ENCODE measurements around the gene UNC5A. TPM values are rescaled to one million over a fixed set of nuclear protein-coding genes. Genes with fewer than 3 reads are reported as not detected.

UNC5A gene
- total RNA-seq, 2 experiments from 2014 or later: not detected

DNA sequence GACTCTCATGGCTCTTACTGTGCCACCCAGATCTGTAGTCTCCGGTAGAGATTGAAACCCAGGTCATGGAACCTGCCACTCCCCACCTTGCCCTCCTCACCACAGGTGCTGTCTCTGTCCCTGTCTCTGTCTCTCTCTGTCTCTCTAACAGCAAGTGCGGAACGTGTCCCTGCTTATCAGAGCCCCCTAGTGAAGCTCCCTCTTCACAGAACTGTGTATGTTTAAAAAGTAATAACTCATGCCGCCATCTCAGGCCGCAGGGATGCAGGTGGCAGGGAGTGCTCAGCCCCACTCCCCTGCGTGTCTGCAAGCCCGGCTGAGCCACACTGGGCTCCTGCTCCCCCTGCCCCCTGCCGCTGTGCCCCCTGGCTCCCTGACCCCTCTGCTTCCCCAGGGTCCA, 43.8 kb downstream of the UNC5A start:
- no peaks in the 10 kb centered on the region for H3K9me3 Mint-ChIP-seq
- H3K4me3 Mint-ChIP-seq: no peak overlapping the region
- ChIA-PET CTCF (no interaction called here), POLR2A (no interaction called here)
- no peaks in the 10 kb centered on the region for H3K36me3 Mint-ChIP-seq (ENCODE audit: low read depth)
- H3K27ac Mint-ChIP-seq: no peak overlapping the region
- no peaks in the 10 kb centered on the region for H3K27me3 Mint-ChIP-seq
- H3K4me1 Mint-ChIP-seq: no peaks in the 10 kb centered on the region
- no peak for DNase-seq

DNA sequence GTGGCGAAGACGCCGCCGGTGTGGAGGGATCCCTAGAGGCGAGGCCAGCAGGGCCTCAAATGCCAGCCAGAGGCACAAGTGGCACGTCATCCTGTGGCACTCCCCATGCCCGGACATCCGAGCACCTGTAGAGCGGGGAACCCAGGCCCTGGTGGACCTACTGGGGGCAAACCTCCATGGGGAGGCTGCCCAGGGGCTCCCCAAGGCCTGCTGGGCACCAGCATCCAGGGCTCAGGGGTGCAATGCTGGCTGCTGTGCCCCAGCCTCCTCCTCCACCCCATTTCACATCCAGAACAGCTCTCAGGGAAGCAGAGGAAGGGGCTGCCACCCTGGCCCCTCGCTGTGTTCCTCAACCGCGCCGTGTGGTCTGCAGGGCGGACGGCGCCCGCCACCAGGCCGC, 45.2 kb downstream of the UNC5A start:
- Mint-ChIP-seq H3K36me3 (ENCODE audit: low read depth) (no peaks in the 10 kb centered on the region), H3K27ac (no peak overlapping the region), H3K9me3 (no peaks in the 10 kb centered on the region), H3K27me3 (no peaks in the 10 kb centered on the region), H3K4me3 (no peak overlapping the region), H3K4me1 (no peaks in the 10 kb centered on the region)
- ChIA-PET POLR2A (no interaction called here), CTCF (no interaction called here)
- no peak for DNase-seq

DNA sequence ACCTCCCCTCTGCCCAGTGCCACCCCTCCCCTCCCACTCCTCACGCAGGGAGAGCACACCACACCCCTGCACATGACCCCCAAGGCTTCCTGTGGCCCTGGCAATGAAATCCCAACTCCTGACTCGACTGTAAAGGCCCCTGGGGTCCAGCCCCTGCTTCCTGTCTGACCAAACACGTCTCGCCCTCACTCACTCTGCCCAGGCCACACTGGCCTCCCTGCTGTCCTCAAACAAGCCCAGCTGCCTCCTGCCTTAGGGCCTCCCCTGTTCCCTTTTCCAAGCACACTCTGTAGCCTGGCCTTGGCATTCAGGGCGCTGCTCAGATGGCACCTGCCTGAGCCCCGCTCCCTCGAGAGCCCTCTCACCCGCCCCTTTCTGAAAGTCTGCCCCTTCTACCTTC, 46.4 kb downstream of the UNC5A start:
- H3K4me3 Mint-ChIP-seq: no peak overlapping the region
- no peaks in the 10 kb centered on the region for H3K36me3 Mint-ChIP-seq (ENCODE audit: low read depth)
- no peaks in the 10 kb centered on the region for H3K27me3 Mint-ChIP-seq
- ChIA-PET POLR2A (no interaction called here), CTCF (no interaction called here)
- no peak overlapping the region for H3K27ac Mint-ChIP-seq
- no peak for DNase-seq
- H3K4me1 Mint-ChIP-seq: no peaks in the 10 kb centered on the region
- no peaks in the 10 kb centered on the region for H3K9me3 Mint-ChIP-seq

GRCh38 chr5:176857216-176857893, 47.0 kb downstream of the UNC5A start:
- DNase-seq: no peak
- Mint-ChIP-seq H3K27ac (no peak overlapping the region), H3K27me3 (no peaks in the 10 kb centered on the region), H3K4me1 (no peaks in the 10 kb centered on the region), H3K36me3 (ENCODE audit: low read depth) (no peaks in the 10 kb centered on the region), H3K9me3 (no peaks in the 10 kb centered on the region), H3K4me3 (no peak overlapping the region)
- POLR2A ChIA-PET: no interaction called here
- CTCF ChIA-PET: no interaction called here

DNA sequence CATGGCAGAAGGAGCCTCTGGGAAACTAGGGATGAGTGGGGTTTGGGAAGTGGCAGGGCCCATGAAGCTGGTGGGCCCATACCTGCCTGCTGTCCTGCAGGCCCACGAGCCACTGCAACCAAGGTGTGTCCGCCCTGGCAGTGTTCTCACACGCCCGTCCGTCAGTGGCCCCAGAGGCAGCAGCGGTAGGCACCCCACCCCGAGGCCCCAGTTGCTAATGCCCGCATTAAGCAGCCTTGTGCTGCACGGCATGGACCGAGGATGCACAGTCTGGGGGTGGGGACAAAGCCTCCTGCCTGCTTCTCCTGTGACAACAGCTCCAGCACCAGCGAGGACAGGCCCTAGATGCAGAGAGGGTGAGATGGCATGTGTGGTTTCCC, 47.5 kb downstream of the UNC5A start:
- no peak overlapping the region for H3K4me3 Mint-ChIP-seq
- POLR2A ChIA-PET: no interaction called here
- no peaks in the 10 kb centered on the region for H3K36me3 Mint-ChIP-seq (ENCODE audit: low read depth)
- H3K4me1 Mint-ChIP-seq: no peaks in the 10 kb centered on the region
- CTCF ChIA-PET: no interaction called here
- H3K27me3 Mint-ChIP-seq: peaks cover 2% of the 10 kb centered on the region
- no peaks in the 10 kb centered on the region for H3K9me3 Mint-ChIP-seq
- DNase-seq: no peak
- H3K27ac Mint-ChIP-seq: no peak overlapping the region

GRCh38 chr5:176859916-176860315, 49.6 kb downstream of the UNC5A start:
- no peaks in the 10 kb centered on the region for H3K36me3 Mint-ChIP-seq (ENCODE audit: low read depth)
- ChIA-PET CTCF (interaction anchor here (1.1 kb wide), 1 partner anchor 199 kb away, joined by 3 read pairs; no protein-coding TSS in a partner anchor), POLR2A (no interaction called here)
- H3K4me3 Mint-ChIP-seq: no peak overlapping the region
- H3K27ac Mint-ChIP-seq: no peak overlapping the region
- peaks cover 7% of the 10 kb centered on the region for H3K27me3 Mint-ChIP-seq
- H3K9me3 Mint-ChIP-seq: no peaks in the 10 kb centered on the region
- no peak for DNase-seq
- no peaks in the 10 kb centered on the region for H3K4me1 Mint-ChIP-seq

- Mint-ChIP-seq H3K4me1 (no peaks in the 10 kb centered on the region), H3K4me3 (no peak overlapping the region), H3K36me3 (ENCODE audit: low read depth) (no peaks in the 10 kb centered on the region), H3K27me3 (peaks cover 8% of the 10 kb centered on the region), H3K27ac (no peak overlapping the region), H3K9me3 (no peaks in the 10 kb centered on the region)
- DNase-seq: no peak
- CTCF ChIA-PET: interaction anchor here (0.6 kb wide), 1 partner anchor 200 kb away, joined by 3 read pairs; no protein-coding TSS in a partner anchor
- POLR2A ChIA-PET: no interaction called here
Measured at GRCh38 chr5:176860381-176860780, 50.0 kb downstream of the UNC5A start.

GRCh38 chr5:176861276-176861675, 50.9 kb downstream of the UNC5A start:
- POLR2A ChIA-PET: no interaction called here
- Mint-ChIP-seq H3K36me3 (ENCODE audit: low read depth) (no peaks in the 10 kb centered on the region), H3K4me1 (no peaks in the 10 kb centered on the region)

DNA sequence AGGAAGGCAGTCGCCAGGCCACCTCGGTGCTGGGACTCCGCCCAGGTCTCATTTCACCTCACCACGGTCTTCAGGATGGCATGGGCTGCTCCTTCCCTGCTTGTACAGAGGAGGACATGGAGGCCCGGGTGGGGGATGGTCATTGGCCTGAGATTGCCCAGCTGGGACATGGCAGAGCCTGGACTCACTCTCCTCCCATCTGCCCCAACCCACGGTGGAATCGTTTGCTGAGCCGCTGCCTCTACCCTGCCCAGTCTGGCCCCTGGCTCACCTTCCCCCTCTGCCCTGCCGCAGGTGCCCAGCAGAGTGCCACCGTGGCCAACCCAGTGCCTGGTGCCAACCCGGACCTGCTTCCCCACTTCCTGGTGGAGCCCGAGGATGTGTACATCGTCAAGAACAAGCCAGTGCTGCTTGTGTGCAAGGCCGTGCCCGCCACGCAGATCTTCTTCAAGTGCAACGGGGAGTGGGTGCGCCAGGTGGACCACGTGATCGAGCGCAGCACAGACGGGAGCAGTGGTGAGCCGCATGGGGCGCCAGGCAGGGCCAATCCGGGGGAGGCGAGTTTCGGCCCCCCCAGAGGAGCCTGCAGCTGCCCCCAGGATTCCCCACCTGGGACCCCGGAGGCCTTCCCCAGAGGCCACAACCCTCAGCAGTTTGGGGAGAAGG, 52.1 kb downstream of the UNC5A start:
- Mint-ChIP-seq H3K36me3 (ENCODE audit: low read depth) (no peaks in the 10 kb centered on the region), H3K9me3 (no peaks in the 10 kb centered on the region), H3K27ac (no peak overlapping the region), H3K4me1 (no peaks in the 10 kb centered on the region), H3K4me3 (no peak overlapping the region), H3K27me3 (peaks cover 22% of the 10 kb centered on the region)
- ChIA-PET CTCF (no interaction called here), POLR2A (no interaction called here)
- no peak for DNase-seq

More at GRCh38 chr5:176861276-176861675, 50.9 kb downstream of the UNC5A start:
- no peak for DNase-seq
- Mint-ChIP-seq H3K4me3 (no peak overlapping the region), H3K27ac (no peak overlapping the region), H3K27me3 (peaks cover 14% of the 10 kb centered on the region), H3K9me3 (no peaks in the 10 kb centered on the region)
- CTCF ChIA-PET: no interaction called here

GRCh38 chr5:176863041-176863764, 52.8 kb downstream of the UNC5A start:
- Mint-ChIP-seq H3K4me3 (no peak overlapping the region), H3K36me3 (ENCODE audit: low read depth) (no peaks in the 10 kb centered on the region), H3K27ac (no peak overlapping the region), H3K9me3 (no peaks in the 10 kb centered on the region), H3K4me1 (no peaks in the 10 kb centered on the region), H3K27me3 (peaks cover 24% of the 10 kb centered on the region)
- CTCF ChIA-PET: interaction anchor here (1.3 kb wide), 1 partner anchor 202 kb away, joined by 4 read pairs; no protein-coding TSS in a partner anchor
- DNase-seq: no peak
- POLR2A ChIA-PET: no interaction called here

- Mint-ChIP-seq H3K9me3 (no peaks in the 10 kb centered on the region), H3K4me1 (no peaks in the 10 kb centered on the region), H3K27ac (no peak overlapping the region), H3K27me3 (peaks cover 24% of the 10 kb centered on the region), H3K4me3 (no peak overlapping the region), H3K36me3 (ENCODE audit: low read depth) (no peaks in the 10 kb centered on the region)
- DNase-seq: no peak
- ChIA-PET POLR2A (no interaction called here), CTCF (interaction anchor here (1.3 kb wide), 1 partner anchor 203 kb away, joined by 4 read pairs; no protein-coding TSS in a partner anchor)
Measured at GRCh38 chr5:176863765-176864098, 53.4 kb downstream of the UNC5A start.

DNA sequence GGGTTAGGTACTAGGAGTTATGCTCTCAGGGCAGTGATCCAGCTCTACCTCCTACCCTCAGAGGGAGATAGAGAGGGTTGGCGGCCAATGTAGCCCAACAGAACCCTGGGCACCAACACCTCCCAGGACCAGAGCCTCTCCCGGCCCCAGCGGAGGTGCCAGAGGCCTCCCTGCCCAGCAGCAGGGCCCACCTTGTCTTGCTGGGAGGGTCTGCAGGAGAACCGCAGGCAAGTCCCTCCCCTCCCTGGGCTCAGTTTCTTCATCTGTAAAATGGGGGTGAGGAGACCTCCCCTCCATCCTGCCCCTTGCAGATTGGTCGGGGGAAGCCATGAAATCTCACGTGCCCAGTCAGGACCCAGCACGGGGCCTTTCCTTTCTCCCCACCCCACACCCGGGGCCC, 54.4 kb downstream of the UNC5A start:
- no peaks in the 10 kb centered on the region for H3K4me1 Mint-ChIP-seq
- no peak overlapping the region for H3K4me3 Mint-ChIP-seq
- ChIA-PET CTCF (interaction anchor here (1.3 kb wide), 1 partner anchor 204 kb away, joined by 4 read pairs; no protein-coding TSS in a partner anchor), POLR2A (no interaction called here)
- H3K27ac Mint-ChIP-seq: no peak overlapping the region
- H3K27me3 Mint-ChIP-seq: peaks cover 24% of the 10 kb centered on the region
- DNase-seq: no peak
- H3K36me3 Mint-ChIP-seq (ENCODE audit: low read depth): no peaks in the 10 kb centered on the region
- H3K9me3 Mint-ChIP-seq: no peaks in the 10 kb centered on the region

- no peak for DNase-seq
- H3K27me3 Mint-ChIP-seq: peaks cover 24% of the 10 kb centered on the region
- H3K9me3 Mint-ChIP-seq: peaks cover 4% of the 10 kb centered on the region
- H3K4me1 Mint-ChIP-seq: no peaks in the 10 kb centered on the region
- H3K36me3 Mint-ChIP-seq (ENCODE audit: low read depth): peaks cover 2% of the 10 kb centered on the region
- H3K4me3 Mint-ChIP-seq: no peak overlapping the region
- no peak overlapping the region for H3K27ac Mint-ChIP-seq
- CTCF ChIA-PET: no interaction called here
- POLR2A ChIA-PET: no interaction called here
Measured at GRCh38 chr5:176865964-176866363, 55.6 kb downstream of the UNC5A start.

All from activated CD4-positive, alpha-beta memory T cell treated with anti-CD3 and anti-CD28 coated beads, Interleukin-2, amount 10 ng/mL, durations not matched to agents 7 days and 5 days (primary cell).